Right hindlimb (tissue), 1 donor: ENCODE data around the gene ELMOD3.
"Not testable (repeated sequence)": the region's sequence is repeated elsewhere in the genome, so short reads cannot be mapped to it uniquely, and the experiment has no call there.

ENCODE experiments used
- DNase-seq: peaks from one replicate; pipeline ENCODE4 v3.0.0-alpha.2; 2018

ELMOD3 gene

GRCh38 chr2:85377083-85377482 lies 22.5 kb downstream of the ELMOD3 start:
- DNase-seq: no peak

- DNase-seq: no peak
Measured at GRCh38 chr2:85378257-85378656, 23.7 kb downstream of the ELMOD3 start.

DNA sequence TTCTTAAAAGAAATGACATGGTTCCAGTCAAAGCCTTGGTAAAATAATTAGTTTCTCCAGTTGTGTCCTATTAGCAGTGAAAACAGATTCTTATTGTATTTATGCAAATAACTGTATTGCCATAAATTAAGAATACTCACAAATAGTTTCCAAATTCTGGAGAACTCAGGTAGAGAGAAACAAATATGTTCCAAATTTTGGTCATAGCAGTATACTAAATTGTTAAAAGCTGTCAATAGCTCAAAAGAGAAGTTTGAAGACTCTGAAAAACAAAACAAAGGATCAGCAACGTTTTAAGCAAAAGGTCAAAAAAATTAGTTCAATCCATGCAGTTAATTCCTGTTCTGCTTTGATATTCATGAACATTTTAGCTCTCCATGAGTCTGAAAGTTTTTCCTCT lies 25.5 kb downstream of the ELMOD3 start:
- DNase-seq: no peak

- not testable (repeated sequence) for DNase-seq
Measured at GRCh38 chr2:85383151-85383550, 28.6 kb downstream of the ELMOD3 start.

DNA sequence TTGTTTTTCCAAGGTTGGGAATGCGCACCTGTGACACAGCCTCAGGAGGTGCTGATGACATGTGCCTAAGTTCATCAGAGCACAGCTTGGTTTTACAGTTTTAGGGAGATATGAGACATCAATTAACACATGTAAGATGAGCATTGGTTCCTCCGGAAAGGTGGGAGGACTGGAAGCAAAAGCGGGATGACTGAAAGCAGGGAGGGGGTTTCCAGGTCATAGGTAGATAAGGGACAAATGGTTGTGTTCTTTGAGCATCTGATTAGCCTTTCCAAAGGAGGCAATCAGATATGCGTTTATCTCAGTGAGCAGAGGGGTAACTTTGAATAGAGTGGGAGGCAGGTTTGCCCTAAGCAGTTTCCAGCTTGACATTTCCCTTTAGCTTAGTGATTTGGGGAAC lies 29.3 kb downstream of the ELMOD3 start:
- no peak for DNase-seq

DNA sequence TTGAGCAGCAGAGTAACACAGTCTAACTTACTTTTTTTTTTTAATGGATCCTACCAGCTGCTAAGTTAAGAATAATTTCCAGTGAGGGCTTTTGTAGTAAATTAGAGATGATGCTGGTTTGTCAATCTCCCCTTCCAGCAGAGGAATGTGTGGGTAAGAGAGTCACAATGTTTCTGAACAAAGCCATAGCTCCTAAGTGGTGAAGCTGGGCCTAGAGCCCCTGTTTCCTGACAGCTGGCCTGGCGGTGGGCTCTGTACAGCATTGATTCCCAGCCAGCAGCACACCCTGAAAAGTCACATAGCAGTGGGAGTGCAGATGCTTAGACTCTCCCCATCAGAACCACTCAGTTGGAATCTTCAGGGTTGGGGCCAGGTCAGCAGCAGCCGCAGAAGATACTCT lies 31.2 kb downstream of the ELMOD3 start:
- DNase-seq: no peak

DNA sequence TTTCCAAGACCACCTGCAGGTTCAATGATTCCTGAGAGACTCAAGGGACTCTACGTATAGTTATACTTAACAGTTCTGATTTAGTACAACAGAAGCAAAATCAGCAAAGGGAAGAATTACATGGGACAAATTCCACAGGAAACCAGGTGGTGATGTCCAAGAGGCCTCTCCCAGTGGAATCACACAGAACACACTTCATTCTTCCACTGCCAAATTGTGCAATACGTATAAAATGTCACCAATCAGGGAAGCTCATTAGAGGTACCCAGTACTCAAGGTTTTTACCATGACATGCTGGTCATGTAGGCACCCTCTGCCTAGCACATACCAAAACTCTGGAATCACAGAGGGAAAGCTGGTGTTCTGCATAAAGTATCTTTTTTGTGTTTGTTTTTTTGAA lies 33.2 kb downstream of the ELMOD3 start:
- no peak for DNase-seq

DNA sequence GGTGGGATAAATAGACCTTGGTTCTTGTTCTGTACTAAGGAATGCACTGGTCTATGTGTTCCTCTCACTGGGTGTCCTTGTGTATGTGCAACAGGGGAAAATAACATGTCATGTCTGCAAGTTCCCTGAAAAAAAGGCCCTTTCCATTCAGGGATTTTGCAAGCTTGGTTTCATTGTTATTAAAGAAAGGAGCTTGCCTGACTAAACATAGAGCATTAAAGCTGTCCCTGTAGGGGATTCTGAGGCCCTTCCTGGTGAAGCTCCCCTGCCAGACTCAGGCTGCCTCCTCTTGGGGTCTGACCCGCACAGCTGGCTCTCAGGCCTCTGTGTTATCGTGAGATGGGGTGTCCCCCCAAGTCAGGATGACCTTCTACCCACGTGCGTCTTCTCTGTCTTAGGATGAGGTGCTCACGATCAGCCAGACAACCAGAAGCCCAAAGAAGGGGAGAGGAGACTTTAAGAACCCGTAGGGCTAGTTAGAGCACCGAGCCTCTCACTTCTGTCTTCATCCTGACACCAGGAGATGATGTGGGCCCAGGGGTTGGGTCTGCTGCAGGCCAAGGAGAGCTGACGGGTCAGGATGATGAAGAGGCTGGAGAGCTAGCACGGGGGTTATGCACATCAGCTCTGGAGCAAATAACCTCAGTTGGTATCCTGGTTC lies 34.4 kb downstream of the ELMOD3 start:
- no peak for DNase-seq

DNA sequence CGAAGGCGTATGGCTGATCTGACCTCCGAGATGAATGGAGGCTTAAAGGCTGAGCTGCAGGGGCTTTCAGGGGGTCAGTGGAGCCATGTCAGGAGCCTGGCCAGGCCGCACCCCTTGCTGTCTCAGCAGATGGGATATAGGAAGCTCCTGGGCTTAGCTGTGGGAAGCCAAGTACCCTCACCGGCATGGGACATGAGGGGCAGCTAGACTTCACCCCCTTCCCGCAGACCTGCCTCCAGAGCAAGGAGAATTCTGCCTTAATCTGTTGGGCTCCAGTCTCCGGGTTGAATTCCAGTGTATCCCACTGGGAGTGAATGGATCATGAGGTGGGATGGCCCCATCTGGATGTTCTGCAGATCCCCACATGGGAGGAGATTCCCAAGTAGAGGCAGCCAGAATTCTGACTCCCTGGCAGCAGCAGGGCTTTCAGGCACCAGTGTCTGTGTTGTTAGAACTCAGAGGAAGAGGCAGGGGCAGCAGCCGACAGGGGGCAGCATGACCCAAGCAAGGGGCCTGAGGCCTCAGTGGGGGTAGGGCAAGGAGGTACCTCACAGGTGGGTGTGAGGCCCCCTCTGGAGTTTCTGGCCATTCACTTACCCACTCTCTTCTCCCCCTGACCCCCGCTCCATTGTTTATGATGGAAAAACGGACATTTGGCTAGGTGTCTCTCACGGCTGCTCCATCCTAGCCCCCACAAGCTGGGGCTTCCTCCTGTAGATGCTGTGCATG lies 36.5 kb downstream of the ELMOD3 start:
- peak; percentile 56 for DNase-seq

DNA sequence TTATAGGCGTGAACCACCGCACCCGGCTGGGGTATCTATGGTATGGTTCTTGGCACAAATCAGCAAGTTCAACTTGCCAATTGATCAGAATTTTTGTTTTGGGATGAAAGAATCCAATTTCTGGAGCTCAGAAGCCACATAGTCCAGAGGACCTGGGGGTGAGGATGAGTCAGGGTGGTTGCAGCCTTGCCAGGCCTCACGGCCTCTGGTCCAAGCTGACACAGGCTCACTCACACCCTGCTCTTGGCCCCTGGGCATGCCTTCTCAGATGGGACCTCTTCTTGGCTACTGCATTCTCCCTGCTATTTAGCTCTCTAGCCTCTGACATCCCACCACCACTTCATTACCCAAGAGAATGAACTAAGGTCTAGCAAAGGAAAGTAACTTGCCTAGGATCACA lies 39.3 kb downstream of the ELMOD3 start:
- no peak for DNase-seq

DNA sequence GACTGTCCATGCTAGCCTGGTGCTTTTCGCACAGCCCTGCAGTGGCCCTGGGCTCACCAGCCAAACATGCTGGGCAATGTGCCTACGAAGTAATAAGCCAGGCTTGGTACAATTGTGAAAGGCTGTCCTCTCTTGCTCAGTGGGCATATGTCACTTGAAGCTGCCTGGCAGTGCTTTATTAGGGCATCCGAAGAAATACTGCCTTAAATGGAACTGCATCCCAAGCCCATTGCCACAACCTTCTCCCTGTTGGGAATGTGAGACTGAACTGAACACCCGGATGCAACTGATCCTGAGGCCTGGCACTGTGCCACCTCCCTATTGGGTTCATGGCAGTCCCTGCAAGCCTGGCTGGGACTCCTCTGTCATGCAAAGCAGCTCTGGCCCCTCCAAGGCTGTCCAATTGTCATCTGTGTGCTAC lies 39.7 kb downstream of the ELMOD3 start:
- no peak for DNase-seq

DNA sequence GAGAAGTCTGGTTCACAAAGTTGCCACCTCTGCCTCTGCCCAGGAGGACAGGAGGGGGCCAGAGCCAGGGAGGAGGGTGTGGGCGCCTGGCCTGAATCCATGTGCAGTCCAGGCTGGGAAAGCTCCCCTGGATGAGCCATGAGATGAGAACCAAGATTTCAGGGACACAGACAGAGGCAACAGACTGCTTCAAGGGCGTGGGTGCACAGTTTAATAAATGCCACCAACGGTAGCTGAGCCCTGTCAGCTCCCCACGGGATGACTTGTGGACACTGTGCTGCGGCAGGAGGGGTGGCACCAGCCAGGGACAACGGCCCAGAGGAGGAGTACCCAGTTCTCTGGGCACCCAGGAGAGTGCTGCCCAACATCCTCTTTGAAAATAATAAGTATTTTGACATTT lies 40.4 kb downstream of the ELMOD3 start:
- DNase-seq: no peak

DNA sequence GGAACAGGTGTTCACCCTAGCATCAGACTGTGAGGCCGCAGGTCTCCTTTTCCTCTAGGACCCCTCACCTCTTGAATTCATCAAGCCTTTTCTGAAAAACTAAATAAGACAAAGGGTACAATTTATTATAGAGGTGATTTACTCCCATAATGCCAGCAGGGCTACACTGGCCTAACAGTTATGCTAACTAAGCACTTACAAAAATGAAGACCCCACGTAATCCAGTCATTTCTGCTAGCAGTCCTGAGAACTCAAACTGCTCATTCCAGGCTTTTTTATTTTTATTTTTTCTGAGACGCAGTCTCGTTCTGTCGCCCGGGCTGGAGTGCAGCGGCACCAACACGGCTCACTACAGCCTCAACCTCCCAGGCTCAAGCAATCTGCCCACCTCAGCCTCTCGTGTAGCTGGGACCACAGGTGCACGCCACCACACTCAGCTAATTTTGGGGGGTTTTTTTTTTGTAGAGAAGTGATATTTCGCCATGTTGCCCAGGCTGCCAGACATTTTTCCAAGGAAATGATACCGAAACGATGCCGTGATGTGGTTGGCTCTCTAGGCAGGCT lies 41.4 kb downstream of the ELMOD3 start:
- DNase-seq: no peak

GRCh38 chr2:85396531-85397470 lies 42.2 kb downstream of the ELMOD3 start:
- no peak for DNase-seq

GRCh38 chr2:85397925-85398331 lies 43.4 kb downstream of the ELMOD3 start:
- no peak for DNase-seq

DNA sequence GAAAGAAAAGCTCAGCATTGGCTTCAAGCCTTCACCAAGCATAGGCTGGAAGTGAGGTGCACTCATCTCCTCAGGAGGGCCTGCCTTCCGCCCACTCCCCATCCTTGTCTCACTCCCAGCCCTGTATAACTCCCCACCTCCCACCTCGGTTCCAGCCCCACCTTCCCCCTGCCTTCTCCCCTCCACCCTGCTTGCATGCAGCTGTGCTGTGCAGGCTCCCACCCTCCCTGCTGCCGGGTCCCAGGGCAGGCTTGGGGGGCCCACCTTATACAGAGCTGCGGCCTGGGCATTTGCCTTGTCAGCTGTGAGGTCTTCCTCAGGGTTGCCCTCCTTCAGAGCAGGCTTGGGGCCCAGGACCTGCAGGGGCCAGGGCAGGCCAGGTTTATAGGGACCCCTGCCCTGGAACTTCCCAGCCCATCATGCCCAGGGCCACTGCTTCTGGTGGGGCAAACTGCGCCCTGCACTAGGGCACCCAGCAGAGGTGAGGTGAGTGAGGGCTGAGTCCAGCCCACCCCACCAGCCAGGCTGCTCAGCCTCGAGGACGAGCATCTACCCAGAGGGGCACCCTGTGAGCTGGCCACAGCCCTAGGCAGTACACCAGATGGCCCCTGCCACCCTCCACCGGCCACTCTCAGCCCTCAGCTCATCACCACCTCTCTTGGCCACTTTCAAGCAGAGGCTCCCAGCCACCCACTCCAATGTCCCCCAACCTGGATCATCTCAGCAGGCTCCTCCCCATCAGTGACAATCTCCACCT lies 44.0 kb downstream of the ELMOD3 start:
- no peak for DNase-seq

DNA sequence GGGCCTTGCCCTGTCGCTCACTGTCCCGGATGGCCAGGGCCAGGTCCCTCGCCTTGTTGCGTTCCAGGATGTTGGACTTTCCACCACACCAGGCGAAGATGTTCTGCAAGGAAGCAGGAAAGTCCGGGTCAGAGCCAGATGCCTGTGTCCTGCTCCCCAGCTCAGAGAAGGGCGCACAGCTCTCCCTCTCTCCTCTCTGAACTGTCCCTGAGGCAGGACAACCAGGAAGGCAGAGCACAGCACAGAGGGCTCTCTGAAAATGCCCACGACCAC lies 44.5 kb downstream of the ELMOD3 start:
- no peak for DNase-seq

- no peak for DNase-seq
Measured at GRCh38 chr2:85400023-85400422, 45.5 kb downstream of the ELMOD3 start.

DNA sequence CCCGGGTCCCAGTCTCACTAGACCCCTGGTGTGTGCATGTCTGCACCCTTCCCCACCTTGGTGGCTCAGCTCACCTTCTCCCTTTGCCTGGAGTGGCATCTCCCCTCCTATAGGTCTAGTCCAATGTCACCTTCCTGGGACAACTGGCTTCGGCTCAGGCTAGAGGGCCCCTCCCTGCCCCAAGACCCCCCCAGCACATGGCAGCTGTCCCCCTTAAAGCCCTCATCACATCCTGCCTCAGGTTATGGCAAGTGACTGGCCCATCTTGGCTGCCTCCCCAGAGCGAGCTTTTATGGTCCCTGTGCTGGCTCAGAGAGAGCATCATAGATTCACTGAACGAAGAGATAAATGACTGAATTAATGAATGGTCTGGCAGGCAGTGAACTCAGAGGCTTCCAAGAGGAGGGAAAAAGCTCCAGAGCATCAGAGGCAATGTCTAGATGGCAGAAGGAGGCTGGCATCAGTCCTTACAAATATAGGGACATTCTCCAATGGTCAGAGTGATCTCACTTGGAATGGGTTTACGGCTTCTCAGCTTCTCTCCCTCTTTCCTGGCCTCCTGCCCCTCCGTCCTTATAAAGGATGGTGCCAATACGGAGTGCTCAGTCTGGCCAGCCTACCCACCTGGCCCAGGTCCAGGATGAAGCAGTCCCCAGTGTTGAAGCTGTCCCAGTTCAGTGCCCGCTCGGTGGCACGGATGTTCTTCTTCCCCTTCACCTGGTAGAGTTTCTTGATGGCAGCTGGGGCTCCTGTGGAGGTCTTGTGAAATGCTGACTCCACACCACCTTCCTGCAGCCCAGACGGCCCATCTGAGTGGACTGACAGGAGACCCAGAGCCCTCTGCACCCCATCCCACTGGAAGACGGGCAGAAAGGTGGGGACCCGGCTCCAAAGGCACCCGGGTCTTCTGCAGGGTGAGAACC lies 46.2 kb downstream of the ELMOD3 start:
- DNase-seq: no peak

GRCh38 chr2:85401464-85401805 lies 46.9 kb downstream of the ELMOD3 start:
- DNase-seq: no peak

DNA sequence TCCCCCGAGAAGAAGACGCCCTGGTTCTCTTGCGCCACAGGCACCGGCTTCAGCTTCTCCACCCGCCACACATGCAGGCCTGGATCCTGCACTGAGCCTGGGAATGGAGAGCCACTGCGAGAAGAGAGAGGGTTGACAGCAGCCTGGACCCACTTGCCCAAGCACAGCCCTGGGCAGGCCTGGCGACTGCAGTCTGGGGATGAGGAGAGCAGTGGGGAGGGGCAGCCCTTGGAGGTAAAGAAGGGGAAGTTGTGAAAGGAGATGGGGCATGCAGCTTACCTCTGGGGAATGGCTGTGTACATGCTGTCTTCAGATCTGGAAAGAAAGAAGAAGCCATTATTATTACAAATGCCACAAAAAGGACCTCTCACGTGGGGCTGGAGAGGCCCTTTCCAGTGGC lies 47.3 kb downstream of the ELMOD3 start:
- no peak for DNase-seq
